ENCODE data around the gene HSD17B8. TPM values are rescaled to one million over a fixed set of nuclear protein-coding genes. Genes with fewer than 3 reads are reported as not detected.
A peak's percentile ranks its signal among the peaks of the same experiment; 100 is the strongest.

HSD17B8 gene
- total and polyA plus RNA-seq, 7 experiments from 2014 or later = 9.7 to 67.0 (median 19.2) TPM

DNA sequence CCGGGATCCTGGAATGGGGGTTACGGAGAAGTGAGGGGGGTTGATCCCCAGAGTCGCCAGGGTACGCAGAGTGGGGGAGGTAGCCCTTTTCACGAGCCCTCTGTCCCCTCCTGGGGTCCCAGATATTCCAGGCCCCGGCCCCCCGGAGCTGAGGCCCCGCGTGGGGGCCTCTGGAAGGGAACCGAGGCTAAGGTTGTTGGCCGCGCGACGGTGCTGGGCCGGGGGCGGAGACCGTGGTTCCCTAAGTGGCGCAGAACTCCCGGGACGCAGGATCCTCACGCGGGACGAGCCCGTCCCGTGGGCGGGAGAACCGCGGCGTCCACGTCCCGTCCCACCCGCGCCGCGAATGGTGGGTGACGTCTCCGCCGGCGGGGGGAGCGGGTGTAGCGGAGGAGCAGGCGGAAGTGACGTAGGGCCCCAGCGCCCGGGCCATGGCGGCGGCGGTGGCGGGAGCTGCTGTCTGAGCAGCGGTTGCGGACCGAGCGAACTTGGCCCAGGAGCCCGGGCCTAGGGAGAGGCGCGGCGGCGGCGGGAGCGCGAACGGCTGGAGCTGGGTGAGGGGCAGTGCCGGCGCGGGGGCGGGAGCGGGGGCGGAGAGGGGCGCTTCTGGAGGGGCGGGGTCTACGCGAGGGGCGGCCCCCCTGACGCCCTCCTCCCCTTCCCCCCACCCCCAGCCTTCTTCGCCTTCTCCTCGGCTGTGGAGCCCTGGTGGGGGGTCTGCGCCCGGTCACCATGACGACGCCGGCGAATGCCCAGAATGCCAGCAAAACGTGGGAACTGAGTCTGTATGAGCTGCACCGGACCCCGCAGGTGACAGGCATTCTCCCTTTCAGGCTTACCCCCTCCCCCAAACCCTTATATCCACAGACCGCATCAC is 3.9 kb downstream of the HSD17B8 start, which contains the start of gene RING1:
Gene RING1, plus strand, starts transcription at position 410 of the 877 bp plus-strand sequence. Its CDS starts 323 bp downstream, at position 733.
- CTCF ChIA-PET = interaction anchor here (0.5 to 1.8 kb wide), 3 partner anchors 41 to 55 kb away, joined by 3 to 13 read pairs (median 3); no protein-coding TSS in a partner anchor
- Mint-ChIP-seq H3K36me3 (peaks cover 0 to 22% (median 17%) of the 10 kb centered on the region in 5 donors), H3K4me1 (peaks cover 43 to 58% (median 52%) of the 10 kb centered on the region in 7 donors), H3K27ac (peak within 1 kb of the TSS; percentile 87 to 96 (median 95)), H3K9me3 (peaks cover 0 to 1% (median 0%) of the 10 kb centered on the region in 11 donors), H3K4me3 (peak within 1 kb of the TSS; percentile 83 to 97 (median 90)), H3K27me3 (peaks cover 0 to 15% (median 6%) of the 10 kb centered on the region in 5 donors)
- peaks cover 23 to 34% of the 10 kb centered on the region in 2 donors for H3K4me1 ChIP-seq (ENCODE audit: control insufficient read depth in 2 of 2, insufficient read depth in 2 of 2, low read length in 2 of 2)
- DNase-seq (peak; percentile 80 to 93 (median 87)), ATAC-seq (peak; percentile 79)
- intact Hi-C loops (cut with micrococcal nuclease) = loop anchor here (1.0 to 10.0 kb wide), 9 partner anchors 8 to 2004 kb away; partner anchors contain the start of genes RXRB (in 2 of the 2), SLC39A7 (in 2 of the 2), C6orf47 (in 1 of the 2) and CLIC1 (in 1 of the 2)
- POLR2A ChIA-PET = interaction anchor here (0.5 to 3.6 kb wide), 24 partner anchors 8 to 240 kb away, joined by 3 to 31 read pairs (median 4); partner anchors contain the start of genes B3GALT4, BRD2, COL11A2 and PFDN6
- peaks cover 0 to 3% of the 10 kb centered on the region in 2 donors for H3K27me3 ChIP-seq (ENCODE audit: control insufficient read depth in 2 of 2, insufficient read depth in 2 of 2, low read length in 2 of 2)
- no peaks in the 10 kb centered on the region for H3K9me3 ChIP-seq (ENCODE audit: control insufficient read depth in 2 of 3, low read length in 3 of 3)
- peak within 1 kb of the TSS; percentile 98 for H3K27ac ChIP-seq (ENCODE audit: low read depth, low read length)
- H3K36me3 ChIP-seq (ENCODE audit: control insufficient read depth in 2 of 3, insufficient read depth in 3 of 3, low read length in 3 of 3) = peaks cover 0 to 44% (median 6%) of the 10 kb centered on the region in 3 experiments
- H3K4me3 ChIP-seq (ENCODE audit: low read length) = peak within 1 kb of the TSS; percentile 92

DNA sequence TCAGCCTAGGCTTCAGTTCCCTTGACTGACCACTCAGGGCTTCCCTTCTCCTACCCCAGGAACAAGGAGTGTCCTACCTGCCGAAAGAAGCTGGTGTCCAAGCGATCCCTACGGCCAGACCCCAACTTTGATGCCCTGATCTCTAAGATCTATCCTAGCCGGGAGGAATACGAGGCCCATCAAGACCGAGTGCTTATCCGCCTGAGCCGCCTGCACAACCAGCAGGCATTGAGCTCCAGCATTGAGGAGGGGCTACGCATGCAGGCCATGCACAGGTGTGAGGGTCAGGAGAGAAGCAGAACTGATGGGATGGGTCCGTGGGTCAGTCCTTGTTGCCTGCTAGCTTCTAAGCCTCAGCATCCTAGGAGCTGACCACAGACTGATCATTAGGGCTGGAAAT is 5.4 kb downstream of the HSD17B8 start:
- ChIA-PET POLR2A (interaction anchor here (0.6 to 3.6 kb wide), 4 partner anchors 18 to 1177 kb away, joined by 3 to 31 read pairs (median 14); partner anchors contain the start of genes COL11A2, RPS18 and VPS52), CTCF (interaction anchor here (1.2 kb wide), 1 partner anchor 39 kb away, joined by 4 read pairs; no protein-coding TSS in a partner anchor)
- DNase-seq (no peak), ATAC-seq (no peak)
- Histone ChIP-seq H3K4me3 (ENCODE audit: low read length) (no peak overlapping the region), H3K9me3 (ENCODE audit: control insufficient read depth in 2 of 3, low read length in 3 of 3) (no peaks in the 10 kb centered on the region), H3K4me1 (ENCODE audit: control insufficient read depth in 2 of 2, insufficient read depth in 2 of 2, low read length in 2 of 2) (peaks cover 18 to 33% of the 10 kb centered on the region in 2 donors), H3K36me3 (ENCODE audit: control insufficient read depth in 2 of 3, insufficient read depth in 3 of 3, low read length in 3 of 3) (peaks cover 0 to 35% (median 6%) of the 10 kb centered on the region in 3 experiments), H3K27ac (ENCODE audit: low read depth, low read length) (no peak overlapping the region), H3K27me3 (ENCODE audit: control insufficient read depth in 2 of 2, insufficient read depth in 2 of 2, low read length in 2 of 2) (peaks cover 0 to 3% of the 10 kb centered on the region in 2 donors)
- Mint-ChIP-seq H3K27ac (peak overlapping the region in 4 of 9 donors; percentile 87 to 96 (median 92)), H3K27me3 (peaks cover 0 to 30% (median 6%) of the 10 kb centered on the region in 5 donors), H3K36me3 (peaks cover 0 to 18% (median 15%) of the 10 kb centered on the region in 5 donors), H3K4me1 (peaks cover 43 to 59% (median 49%) of the 10 kb centered on the region in 7 donors), H3K9me3 (peaks cover 0 to 1% (median 0%) of the 10 kb centered on the region in 11 donors), H3K4me3 (peak overlapping the region in 9 of 10 donors; percentile 6 to 96 (median 84))
- intact Hi-C loops (cut with micrococcal nuclease) = loop anchor here (10.0 kb wide), 3 partner anchors 1475 to 2005 kb away; partner anchors contain the start of genes C6orf47 (in 1 of the 2), CLIC1 (in 1 of the 2), CSNK2B (in 1 of the 2) and GPANK1 (in 1 of the 2)

DNA sequence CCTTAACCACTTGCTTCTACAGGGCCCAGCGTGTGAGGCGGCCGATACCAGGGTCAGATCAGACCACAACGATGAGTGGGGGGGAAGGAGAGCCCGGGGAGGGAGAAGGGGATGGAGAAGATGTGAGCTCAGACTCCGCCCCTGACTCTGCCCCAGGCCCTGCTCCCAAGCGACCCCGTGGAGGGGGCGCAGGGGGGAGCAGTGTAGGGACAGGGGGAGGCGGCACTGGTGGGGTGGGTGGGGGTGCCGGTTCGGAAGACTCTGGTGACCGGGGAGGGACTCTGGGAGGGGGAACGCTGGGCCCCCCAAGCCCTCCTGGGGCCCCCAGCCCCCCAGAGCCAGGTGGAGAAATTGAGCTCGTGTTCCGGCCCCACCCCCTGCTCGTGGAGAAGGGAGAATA is 6.7 kb downstream of the HSD17B8 start:
- Histone ChIP-seq H3K9me3 (ENCODE audit: control insufficient read depth in 2 of 3, low read length in 3 of 3) (no peaks in the 10 kb centered on the region), H3K27me3 (ENCODE audit: control insufficient read depth in 2 of 2, insufficient read depth in 2 of 2, low read length in 2 of 2) (peaks cover 0 to 3% of the 10 kb centered on the region in 2 donors), H3K36me3 (ENCODE audit: control insufficient read depth in 2 of 3, insufficient read depth in 3 of 3, low read length in 3 of 3) (peaks cover 0 to 35% (median 6%) of the 10 kb centered on the region in 3 experiments), H3K27ac (ENCODE audit: low read depth, low read length) (no peak overlapping the region), H3K4me1 (ENCODE audit: control insufficient read depth in 2 of 2, insufficient read depth in 2 of 2, low read length in 2 of 2) (peaks cover 9 to 28% of the 10 kb centered on the region in 2 donors), H3K4me3 (ENCODE audit: low read length) (no peak overlapping the region)
- Mint-ChIP-seq H3K27ac (no peak overlapping the region), H3K4me1 (peaks cover 35 to 46% (median 37%) of the 10 kb centered on the region in 7 donors), H3K4me3 (no peak overlapping the region), H3K9me3 (peaks cover 0 to 1% (median 0%) of the 10 kb centered on the region in 11 donors), H3K27me3 (peaks cover 0 to 34% (median 6%) of the 10 kb centered on the region in 5 donors), H3K36me3 (peaks cover 0 to 18% (median 15%) of the 10 kb centered on the region in 5 donors)
- ChIA-PET CTCF (interaction anchor here (0.8 kb wide), 1 partner anchor 15 kb away, joined by 4 read pairs; no protein-coding TSS in a partner anchor), POLR2A (interaction anchor here (1.0 kb wide), 1 partner anchor 17 kb away, joined by 4 read pairs; no protein-coding TSS in a partner anchor)
- ATAC-seq (no peak), DNase-seq (no peak)
- intact Hi-C loops (cut with micrococcal nuclease) = no loop called here

DNA sequence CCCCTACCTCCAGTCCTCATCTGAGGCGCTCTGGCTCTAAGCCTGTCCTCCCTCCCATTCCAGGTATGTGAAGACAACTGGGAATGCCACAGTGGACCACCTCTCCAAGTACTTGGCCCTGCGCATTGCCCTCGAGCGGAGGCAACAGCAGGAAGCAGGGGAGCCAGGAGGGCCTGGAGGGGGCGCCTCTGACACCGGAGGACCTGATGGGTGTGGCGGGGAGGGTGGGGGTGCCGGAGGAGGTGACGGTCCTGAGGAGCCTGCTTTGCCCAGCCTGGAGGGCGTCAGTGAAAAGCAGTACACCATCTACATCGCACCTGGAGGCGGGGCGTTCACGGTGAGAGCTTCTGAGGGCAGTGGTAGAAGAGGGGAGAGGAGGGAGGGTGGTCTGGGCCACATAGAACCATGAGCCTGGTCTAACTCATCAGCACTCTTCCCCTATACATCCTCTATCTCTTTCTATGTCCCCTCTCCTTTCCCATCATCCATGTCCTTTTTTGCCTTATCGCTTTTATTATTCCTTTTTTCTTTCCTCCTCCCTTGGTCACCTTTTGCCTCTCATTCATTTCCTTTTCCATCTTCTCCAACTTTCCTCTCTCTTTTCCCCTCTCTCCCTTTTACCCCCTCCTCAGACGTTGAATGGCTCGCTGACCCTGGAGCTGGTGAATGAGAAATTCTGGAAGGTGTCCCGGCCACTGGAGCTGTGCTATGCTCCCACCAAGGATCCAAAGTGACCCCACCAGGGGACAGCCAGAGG is 7.4 kb downstream of the HSD17B8 start:
- Mint-ChIP-seq H3K4me3 (peak overlapping the region in 3 of 10 donors; percentile 83 to 88 (median 86)), H3K27ac (no peak overlapping the region), H3K36me3 (peaks cover 0 to 18% (median 15%) of the 10 kb centered on the region in 5 donors), H3K4me1 (peaks cover 33 to 43% (median 34%) of the 10 kb centered on the region in 7 donors), H3K27me3 (peaks cover 0 to 34% (median 6%) of the 10 kb centered on the region in 5 donors), H3K9me3 (peaks cover 0 to 1% (median 0%) of the 10 kb centered on the region in 11 donors)
- ATAC-seq = no peak
- intact Hi-C loops (cut with micrococcal nuclease) = no loop called here
- peaks cover 0 to 35% (median 6%) of the 10 kb centered on the region in 3 experiments for H3K36me3 ChIP-seq (ENCODE audit: control insufficient read depth in 2 of 3, insufficient read depth in 3 of 3, low read length in 3 of 3)
- CTCF ChIA-PET = no interaction called here
- H3K4me3 ChIP-seq (ENCODE audit: low read length) = no peak overlapping the region
- no peaks in the 10 kb centered on the region for H3K9me3 ChIP-seq (ENCODE audit: control insufficient read depth in 2 of 3, low read length in 3 of 3)
- peaks cover 0 to 3% of the 10 kb centered on the region in 2 donors for H3K27me3 ChIP-seq (ENCODE audit: control insufficient read depth in 2 of 2, insufficient read depth in 2 of 2, low read length in 2 of 2)
- POLR2A ChIA-PET = interaction anchor here (1.0 kb wide), 1 partner anchor 17 kb away, joined by 4 read pairs; no protein-coding TSS in a partner anchor
- H3K4me1 ChIP-seq (ENCODE audit: control insufficient read depth in 2 of 2, insufficient read depth in 2 of 2, low read length in 2 of 2) = peaks cover 9 to 28% of the 10 kb centered on the region in 2 donors
- no peak overlapping the region for H3K27ac ChIP-seq (ENCODE audit: low read depth, low read length)
- DNase-seq = no peak

DNA sequence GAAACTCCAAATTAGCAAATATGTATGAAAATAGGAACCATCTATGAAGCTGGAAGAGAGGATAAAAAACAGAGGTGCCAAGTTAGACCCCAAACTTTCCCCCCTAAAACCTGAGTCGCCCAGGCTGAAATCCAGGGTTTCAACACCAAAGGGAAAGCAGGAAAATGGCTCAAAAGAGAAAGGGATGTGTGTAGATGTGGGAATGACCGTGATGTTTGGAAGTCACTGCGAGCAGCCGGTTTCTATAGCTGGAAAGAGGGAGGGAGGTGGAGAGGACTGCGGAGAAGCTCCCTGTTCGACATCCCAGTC is 8.4 kb downstream of the HSD17B8 start:
- H3K4me3 ChIP-seq (ENCODE audit: low read length) = peak overlapping the region; percentile 47
- H3K27me3 ChIP-seq (ENCODE audit: control insufficient read depth in 2 of 2, insufficient read depth in 2 of 2, low read length in 2 of 2) = peaks cover 0 to 3% of the 10 kb centered on the region in 2 donors
- H3K4me3 Mint-ChIP-seq = peak overlapping the region; percentile 69 to 88 (median 80)
- DNase-seq (no peak), ATAC-seq (no peak)
- peaks cover 0 to 18% (median 15%) of the 10 kb centered on the region in 5 donors for H3K36me3 Mint-ChIP-seq
- H3K27ac ChIP-seq (ENCODE audit: low read depth, low read length) = no peak overlapping the region
- POLR2A ChIA-PET = interaction anchor here (0.7 to 1.3 kb wide), 2 partner anchors 13 to 35 kb away, joined by 3 read pairs; no protein-coding TSS in a partner anchor
- CTCF ChIA-PET = no interaction called here
- peaks cover 0 to 35% (median 6%) of the 10 kb centered on the region in 3 experiments for H3K36me3 ChIP-seq (ENCODE audit: control insufficient read depth in 2 of 3, insufficient read depth in 3 of 3, low read length in 3 of 3)
- H3K9me3 Mint-ChIP-seq = peaks cover 0 to 1% (median 0%) of the 10 kb centered on the region in 11 donors
- no peaks in the 10 kb centered on the region for H3K9me3 ChIP-seq (ENCODE audit: control insufficient read depth in 2 of 3, low read length in 3 of 3)
- intact Hi-C loops (cut with micrococcal nuclease) = no loop called here
- H3K4me1 Mint-ChIP-seq = peaks cover 29 to 43% (median 34%) of the 10 kb centered on the region in 7 donors
- H3K27me3 Mint-ChIP-seq = peaks cover 0 to 39% (median 7%) of the 10 kb centered on the region in 5 donors
- peaks cover 4 to 23% of the 10 kb centered on the region in 2 donors for H3K4me1 ChIP-seq (ENCODE audit: control insufficient read depth in 2 of 2, insufficient read depth in 2 of 2, low read length in 2 of 2)
- H3K27ac Mint-ChIP-seq = peak overlapping the region in 3 of 9 donors; percentile 15 to 31 (median 28)

Measured in naive thymus-derived CD4-positive, alpha-beta T cell (primary cell).